Central memory CD8-positive, alpha-beta T cell (primary cell): ENCODE measurements around the gene PPIH.
"Not testable (repeated sequence)": the region's sequence is repeated elsewhere in the genome, so short reads cannot be mapped to it uniquely, and the experiment has no call there.

Experiments used
- ATAC-seq: fragments of 150-1000 bp; cut with Tn5 transposase; replicated peaks from 2 replicates; pipeline ENCODE4 v1.10.0; 2022; ENCODE audit warnings: mild to moderate bottlenecking, moderate FRiP score, moderate number of reproducible peaks; ENCODE audit not compliant: poor library complexity, severe bottlenecking; ENCODE audit errors: extremely low read depth
- DNase-seq, 2 donors: peaks; one replicate each; pipeline ENCODE4 v3.0.0; 2021; ENCODE audit warnings: low spot score in 2 of 2
- H3K27ac Mint-ChIP-seq: one replicate; pipeline ENCODE4 v1.8.0; 2022; ENCODE audit warnings: low read depth, mild to moderate bottlenecking, moderate library complexity, mixed read lengths
- H3K27me3 Mint-ChIP-seq: one replicate; pipeline ENCODE4 v1.8.0; 2022; ENCODE audit warnings: mixed read lengths
- H3K36me3 Mint-ChIP-seq: one replicate; pipeline ENCODE4 v1.8.0; 2022; ENCODE audit warnings: mild to moderate bottlenecking, moderate library complexity, mixed read lengths; ENCODE audit not compliant: insufficient read depth
- H3K4me1 Mint-ChIP-seq: one replicate; pipeline ENCODE4 v1.8.0; 2022; ENCODE audit warnings: mixed read lengths
- H3K4me3 Mint-ChIP-seq: one replicate; pipeline ENCODE4 v1.8.0; 2022; ENCODE audit warnings: mild to moderate bottlenecking, moderate library complexity, mixed read lengths
- H3K9me3 Mint-ChIP-seq: one replicate; pipeline ENCODE4 v1.8.0; 2022; ENCODE audit warnings: mixed read lengths

Gene PPIH

DNA sequence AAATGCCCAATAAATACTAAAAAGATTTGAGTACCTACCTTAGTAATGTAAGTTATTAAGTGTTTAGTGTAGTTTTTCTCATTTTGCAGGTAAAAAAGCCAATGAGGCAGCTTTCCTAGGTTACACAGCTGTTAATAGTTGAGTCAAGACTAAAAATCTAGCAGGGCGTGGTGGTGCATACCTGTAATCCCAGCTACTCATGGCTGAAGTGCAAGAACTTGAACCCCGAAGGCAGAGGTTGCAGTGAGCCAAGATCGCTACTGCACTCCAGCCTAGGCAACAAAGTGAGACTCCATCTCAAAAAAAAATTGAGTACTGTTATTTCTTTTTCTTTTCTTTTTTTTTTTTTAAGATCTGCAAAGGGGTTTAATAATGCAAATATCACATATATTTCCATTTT, 31.7 kb downstream of the PPIH start:
- no peak for ATAC-seq
- H3K27ac Mint-ChIP-seq, result peak overlapping the region; percentile 25
- peaks cover 28% of the 10 kb centered on the region for H3K36me3 Mint-ChIP-seq
- no peaks in the 10 kb centered on the region for H3K9me3 Mint-ChIP-seq
- no peak overlapping the region for H3K4me3 Mint-ChIP-seq
- H3K4me1 Mint-ChIP-seq, result peaks cover 94% of the 10 kb centered on the region
- no peak for DNase-seq
- H3K27me3 Mint-ChIP-seq, result no peaks in the 10 kb centered on the region

DNA sequence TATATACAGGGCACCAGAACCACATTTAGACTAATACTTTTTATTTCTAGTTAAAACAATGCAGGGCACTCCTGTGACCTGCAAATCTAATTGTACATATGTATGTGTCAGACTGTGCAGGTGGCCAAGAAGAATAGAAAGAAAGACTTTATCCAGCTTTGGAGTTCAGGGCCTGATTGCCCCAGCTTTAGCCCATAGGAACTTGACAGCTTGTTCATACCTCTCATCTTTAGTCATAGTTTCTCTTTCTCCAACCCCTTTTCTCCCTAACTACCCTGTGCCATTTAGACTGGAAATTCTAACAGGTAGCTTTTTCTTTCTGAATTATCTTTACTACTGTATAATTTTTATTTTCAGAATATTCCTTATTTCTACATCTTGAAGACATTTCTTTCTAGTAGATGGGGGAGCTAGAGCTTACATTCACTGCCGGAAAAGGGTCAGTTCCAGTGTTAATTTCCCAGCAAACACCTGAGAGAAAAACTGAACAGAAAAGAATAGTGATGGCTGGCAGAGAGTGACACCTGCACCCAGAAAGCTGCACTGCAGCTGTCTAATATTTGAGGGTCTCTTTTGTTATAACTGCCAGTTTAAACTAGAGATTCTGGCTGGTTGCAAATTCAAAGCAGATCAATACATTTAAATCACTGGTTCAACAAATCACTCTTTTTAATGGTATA, 32.4 kb downstream of the PPIH start:
- Mint-ChIP-seq H3K27ac (peak overlapping the region; percentile 25), H3K27me3 (no peaks in the 10 kb centered on the region), H3K36me3 (peaks cover 30% of the 10 kb centered on the region), H3K4me1 (peaks cover 94% of the 10 kb centered on the region), H3K4me3 (no peak overlapping the region), H3K9me3 (no peaks in the 10 kb centered on the region)
- DNase-seq (no peak), ATAC-seq (peak; percentile 29)

DNA sequence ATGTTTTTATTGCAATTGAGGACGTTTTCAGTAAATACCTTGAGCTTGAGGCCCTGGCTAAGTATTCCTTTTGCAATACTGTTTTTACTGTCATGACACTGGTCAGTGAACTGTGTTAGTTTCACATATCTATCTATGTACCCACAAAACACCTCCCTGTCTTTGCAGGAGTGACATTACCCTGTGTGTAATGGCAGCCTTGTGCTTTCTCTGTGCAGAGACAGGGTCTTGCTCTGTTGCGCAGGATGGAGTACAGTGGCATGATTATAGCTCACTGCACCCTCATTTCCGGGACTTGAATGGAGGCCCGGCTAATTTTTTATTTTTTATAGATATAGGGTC, 32.9 kb downstream of the PPIH start:
- ATAC-seq, result peak; percentile 29
- Mint-ChIP-seq H3K9me3 (no peaks in the 10 kb centered on the region), H3K27ac (no peak overlapping the region), H3K4me3 (no peak overlapping the region), H3K36me3 (peaks cover 35% of the 10 kb centered on the region), H3K4me1 (peaks cover 92% of the 10 kb centered on the region), H3K27me3 (no peaks in the 10 kb centered on the region)
- DNase-seq, result no peak

DNA sequence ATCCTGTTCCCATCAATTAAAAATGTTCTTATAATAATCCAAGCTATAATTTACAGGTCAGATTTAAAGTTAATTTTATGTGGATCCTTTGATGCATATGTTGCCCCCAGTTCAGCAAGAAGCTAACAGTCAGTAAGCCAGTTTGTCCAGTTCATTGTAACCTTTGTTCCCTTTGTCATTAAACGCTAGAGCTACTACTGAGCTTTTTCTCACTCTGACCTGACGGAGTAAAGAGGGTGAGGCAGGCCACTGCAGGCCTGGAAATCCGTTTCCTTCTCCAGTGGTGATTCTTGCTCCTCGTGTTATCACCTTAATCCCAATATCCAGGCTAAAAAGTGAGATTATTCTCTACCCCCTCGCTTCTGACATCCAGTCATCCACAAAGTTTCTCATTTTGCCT, 34.2 kb downstream of the PPIH start:
- Mint-ChIP-seq H3K36me3 (peaks cover 42% of the 10 kb centered on the region), H3K4me3 (peak overlapping the region; percentile 29), H3K27me3 (no peaks in the 10 kb centered on the region), H3K27ac (peak overlapping the region; percentile 33), H3K9me3 (no peaks in the 10 kb centered on the region), H3K4me1 (peaks cover 79% of the 10 kb centered on the region)
- no peak for ATAC-seq
- no peak for DNase-seq

DNA sequence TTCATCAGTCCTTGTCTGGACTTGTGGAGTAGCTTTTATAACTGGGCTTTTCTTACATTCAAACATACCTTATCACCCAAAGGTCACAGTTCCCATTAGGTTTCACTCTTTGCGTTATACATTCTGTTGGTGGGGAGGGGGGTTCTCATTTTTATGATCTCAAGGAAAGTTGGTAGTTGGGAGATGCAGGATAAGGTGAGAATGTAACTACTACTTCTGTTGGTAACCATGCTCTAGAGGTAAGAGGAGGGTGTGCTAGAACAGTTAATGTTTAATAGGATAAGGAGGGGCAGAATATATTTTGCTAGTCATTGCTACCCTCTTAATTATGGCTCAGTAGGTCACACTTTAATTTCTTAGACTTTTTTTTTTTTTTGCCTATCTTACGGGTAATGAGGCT, 34.7 kb downstream of the PPIH start:
- H3K4me3 Mint-ChIP-seq, result no peak overlapping the region
- no peaks in the 10 kb centered on the region for H3K27me3 Mint-ChIP-seq
- ATAC-seq (no peak), DNase-seq (no peak)
- peak overlapping the region; percentile 33 for H3K27ac Mint-ChIP-seq
- no peaks in the 10 kb centered on the region for H3K9me3 Mint-ChIP-seq
- H3K4me1 Mint-ChIP-seq, result peaks cover 75% of the 10 kb centered on the region
- H3K36me3 Mint-ChIP-seq, result peaks cover 45% of the 10 kb centered on the region

DNA sequence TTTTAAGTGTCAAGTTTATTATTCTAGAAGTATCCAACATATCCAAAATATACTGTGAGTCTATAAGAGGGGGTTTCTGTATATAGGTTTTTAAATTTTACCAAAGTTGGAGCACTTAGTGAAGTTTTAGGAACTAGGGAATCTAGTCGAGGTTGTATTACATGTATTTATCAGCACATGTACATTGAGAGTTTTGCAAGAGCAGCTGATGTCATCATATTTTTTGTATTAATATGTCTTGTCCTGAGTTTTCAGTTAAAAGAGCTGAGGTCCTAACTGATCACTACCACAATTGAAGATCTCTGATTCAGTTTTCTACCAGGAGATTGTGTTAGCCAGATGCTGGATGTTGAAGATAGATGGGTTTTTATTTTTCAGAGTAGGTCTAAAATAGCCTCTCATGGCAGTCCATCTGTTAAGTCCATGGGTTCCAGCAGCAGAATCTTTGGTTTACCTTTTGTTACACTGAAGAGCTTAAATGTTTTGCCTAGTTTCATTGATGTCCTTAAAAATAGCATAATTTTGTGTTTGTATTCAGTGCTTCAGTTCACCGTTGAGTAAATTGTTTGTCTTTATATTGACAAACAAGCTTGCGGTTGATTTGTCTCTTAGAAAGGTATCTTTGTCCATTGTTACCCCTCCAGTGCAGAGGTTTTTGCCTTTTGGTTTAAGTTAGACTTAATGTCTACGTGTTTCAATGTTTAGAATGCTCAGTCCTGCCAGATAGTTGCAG, 40.0 kb downstream of the PPIH start:
- DNase-seq, result no peak
- H3K9me3 Mint-ChIP-seq, result no peaks in the 10 kb centered on the region
- ATAC-seq, result no peak
- peaks cover 89% of the 10 kb centered on the region for H3K36me3 Mint-ChIP-seq
- H3K4me3 Mint-ChIP-seq, result no peak overlapping the region
- H3K27me3 Mint-ChIP-seq, result no peaks in the 10 kb centered on the region
- H3K27ac Mint-ChIP-seq, result peak overlapping the region; percentile 42
- H3K4me1 Mint-ChIP-seq, result peaks cover 38% of the 10 kb centered on the region

DNA sequence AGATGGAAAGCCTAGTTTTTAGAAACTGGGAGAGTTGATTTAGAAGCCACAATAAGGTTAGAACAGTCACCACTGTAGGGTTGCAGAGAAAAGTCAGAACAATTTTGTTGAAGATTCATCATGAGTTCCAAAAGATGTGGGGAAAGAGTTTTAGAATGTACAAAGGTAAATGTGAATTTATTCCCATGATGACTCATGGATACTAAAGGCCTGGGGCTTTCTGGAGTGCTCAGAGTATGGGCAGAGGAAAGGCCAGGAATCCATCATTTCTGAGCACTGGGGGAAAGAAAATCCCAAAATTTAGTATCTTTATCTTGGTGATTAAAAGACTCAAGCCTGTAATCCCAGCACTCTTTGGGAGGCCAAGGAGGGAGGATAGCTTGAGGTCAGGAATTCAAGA, 41.8 kb downstream of the PPIH start:
- peak overlapping the region; percentile 42 for H3K27ac Mint-ChIP-seq
- H3K4me3 Mint-ChIP-seq, result no peak overlapping the region
- DNase-seq (no peak), ATAC-seq (no peak)
- H3K36me3 Mint-ChIP-seq, result peaks cover 94% of the 10 kb centered on the region
- H3K27me3 Mint-ChIP-seq, result no peaks in the 10 kb centered on the region
- H3K4me1 Mint-ChIP-seq, result peaks cover 21% of the 10 kb centered on the region
- H3K9me3 Mint-ChIP-seq, result no peaks in the 10 kb centered on the region

DNA sequence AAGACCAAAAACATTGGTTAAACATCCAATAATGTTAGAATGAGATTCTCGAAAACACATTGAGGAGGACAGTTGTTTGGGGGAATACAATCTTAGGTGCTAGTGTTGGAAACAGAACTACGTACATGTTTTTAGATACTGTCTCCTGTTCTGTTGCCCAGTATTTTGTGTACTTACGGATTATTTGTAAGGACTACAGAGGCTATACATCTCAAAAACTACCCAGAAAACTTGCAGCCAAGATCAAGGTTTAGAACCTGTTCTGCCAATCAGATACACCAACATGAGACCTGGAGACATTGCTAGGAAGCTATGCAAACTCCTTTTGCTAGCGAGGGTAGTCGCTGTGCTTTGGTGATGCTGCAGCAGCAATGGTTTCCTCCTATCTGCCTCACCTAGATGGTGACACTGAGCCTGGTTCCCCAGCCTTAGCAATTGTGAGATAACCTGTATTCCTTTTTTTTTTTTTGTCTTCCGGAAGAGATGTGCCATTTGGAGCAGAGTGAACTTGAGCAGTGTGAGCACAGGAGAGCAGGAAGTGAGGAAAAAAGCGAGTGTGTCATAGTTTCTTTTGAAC, 45.8 kb downstream of the PPIH start:
- ATAC-seq (no peak), DNase-seq (no peak)
- Mint-ChIP-seq H3K4me1 (peaks cover 11% of the 10 kb centered on the region), H3K27me3 (no peaks in the 10 kb centered on the region), H3K27ac (peak overlapping the region; percentile 12), H3K36me3 (peaks cover 69% of the 10 kb centered on the region), H3K4me3 (no peak overlapping the region), H3K9me3 (no peaks in the 10 kb centered on the region)

DNA sequence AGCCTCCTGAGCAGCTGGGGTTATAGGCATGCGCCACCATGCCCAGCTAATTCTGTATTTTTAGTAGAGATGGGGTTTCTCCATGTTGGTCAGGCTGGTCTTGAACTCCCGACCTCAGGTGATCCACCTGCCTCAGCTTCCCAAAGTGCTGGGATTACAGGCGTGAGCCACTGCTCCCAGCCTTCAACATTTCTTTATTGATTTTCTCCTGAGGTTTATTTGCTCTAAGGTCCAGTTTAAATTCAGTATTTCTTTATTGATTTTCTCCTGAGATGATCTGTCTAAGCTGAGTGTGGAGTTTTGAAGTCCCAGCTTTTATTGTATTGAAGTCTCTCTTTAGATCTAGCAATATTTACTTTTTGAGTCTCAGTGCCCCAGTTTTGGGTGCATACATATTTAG, 54.6 kb downstream of the PPIH start:
- H3K27ac Mint-ChIP-seq, H3K4me1 Mint-ChIP-seq, H3K36me3 Mint-ChIP-seq, DNase-seq, ATAC-seq, H3K27me3 Mint-ChIP-seq, H3K4me3 Mint-ChIP-seq: not testable (repeated sequence)
- H3K9me3 Mint-ChIP-seq, result peaks cover 12% of the 10 kb centered on the region

DNA sequence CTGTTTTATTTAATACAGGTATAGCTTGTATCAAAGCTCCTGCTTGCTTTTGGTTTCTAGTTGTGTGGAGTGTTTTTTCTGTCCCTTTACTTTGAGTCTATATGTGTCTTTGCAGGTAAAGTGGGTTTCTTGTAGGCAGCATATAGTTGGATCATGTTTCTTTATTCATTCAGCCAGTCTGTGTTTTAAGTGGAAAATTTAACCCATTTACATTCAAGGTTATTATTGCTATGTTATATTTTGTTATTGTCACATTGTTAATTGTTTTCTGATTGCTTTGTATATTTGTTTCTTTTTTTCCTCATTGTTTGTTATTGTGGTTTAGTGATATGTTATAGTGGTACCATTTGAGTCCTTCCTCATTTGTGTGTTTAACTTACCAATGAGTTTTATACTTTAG, 55.1 kb downstream of the PPIH start:
- Mint-ChIP-seq H3K27me3 (no peaks in the 10 kb centered on the region), H3K9me3 (peaks cover 12% of the 10 kb centered on the region), H3K36me3 (peaks cover 11% of the 10 kb centered on the region), H3K4me1 (peaks cover 5% of the 10 kb centered on the region), H3K4me3 (no peak overlapping the region), H3K27ac (no peak overlapping the region)
- no peak for ATAC-seq
- no peak for DNase-seq

DNA sequence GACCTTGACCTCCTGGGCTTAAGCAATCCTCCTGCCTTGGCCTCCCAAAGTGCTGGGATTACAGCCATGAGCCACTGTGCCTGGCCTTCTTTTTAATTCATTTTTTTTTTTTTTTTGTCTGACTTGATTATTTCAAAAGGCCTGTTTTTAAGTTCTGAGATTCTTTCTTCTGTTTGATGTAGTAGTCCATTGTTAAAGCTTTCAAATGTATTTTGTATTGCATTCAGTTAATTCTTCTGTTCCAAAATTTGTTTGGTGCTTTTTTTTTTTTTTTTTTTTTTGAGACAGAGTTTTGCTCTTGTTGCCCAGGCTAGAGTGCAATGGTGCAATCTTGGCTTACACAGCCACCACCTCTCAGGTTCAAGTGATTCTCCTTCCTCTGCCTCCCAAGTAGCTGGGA, 56.2 kb downstream of the PPIH start:
- H3K27ac Mint-ChIP-seq, H3K4me3 Mint-ChIP-seq, H3K4me1 Mint-ChIP-seq, ATAC-seq, H3K27me3 Mint-ChIP-seq, DNase-seq: not testable (repeated sequence)
- peaks cover 12% of the 10 kb centered on the region for H3K9me3 Mint-ChIP-seq
- peaks cover 13% of the 10 kb centered on the region for H3K36me3 Mint-ChIP-seq

DNA sequence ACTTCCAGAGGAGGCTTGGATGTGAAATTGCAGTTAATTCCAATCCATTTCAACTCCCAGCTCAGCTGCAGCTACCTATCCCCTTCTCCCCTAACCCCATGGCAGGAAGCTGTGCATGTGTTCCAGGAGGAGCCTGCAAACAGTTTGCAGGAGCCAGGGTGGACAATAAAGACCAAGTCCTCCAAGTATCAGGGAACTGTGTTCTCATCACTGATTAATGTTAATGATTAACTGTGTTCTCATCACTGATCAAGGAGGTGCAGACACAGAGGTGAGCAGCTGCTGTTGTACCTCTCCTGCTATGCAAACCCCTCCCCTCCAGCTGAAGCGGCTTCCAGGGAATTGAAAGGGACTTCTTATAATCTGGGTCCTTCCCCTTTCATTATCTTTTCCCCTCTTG, 62.6 kb downstream of the PPIH start:
- Mint-ChIP-seq H3K27ac (no peak overlapping the region), H3K4me1 (peaks cover 5% of the 10 kb centered on the region), H3K27me3 (no peaks in the 10 kb centered on the region), H3K9me3 (no peaks in the 10 kb centered on the region), H3K4me3 (no peak overlapping the region), H3K36me3 (peaks cover 6% of the 10 kb centered on the region)
- DNase-seq (no peak), ATAC-seq (no peak)

DNA sequence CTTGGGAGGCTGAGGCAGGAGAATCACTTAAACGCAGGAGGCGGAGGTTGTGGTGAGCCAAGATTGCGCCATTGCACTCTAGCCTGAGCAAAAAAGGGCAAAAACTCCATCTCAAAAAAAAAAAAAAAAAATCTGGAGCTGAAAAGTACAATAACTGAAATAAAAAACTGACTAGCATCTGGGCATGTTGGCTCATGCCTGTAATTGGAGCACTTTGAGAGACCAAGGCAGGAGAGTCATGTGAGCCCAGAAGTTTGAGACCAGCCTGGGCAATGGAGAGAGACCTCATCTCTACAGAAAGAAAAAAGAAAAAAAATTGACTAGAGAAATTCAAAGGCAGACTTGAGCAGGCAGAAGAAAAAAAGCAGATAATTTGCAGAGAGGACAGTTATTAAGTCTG, 63.7 kb downstream of the PPIH start:
- Mint-ChIP-seq H3K36me3 (peaks cover 6% of the 10 kb centered on the region), H3K9me3 (no peaks in the 10 kb centered on the region), H3K27ac (no peak overlapping the region), H3K4me1 (no peaks in the 10 kb centered on the region), H3K27me3 (no peaks in the 10 kb centered on the region), H3K4me3 (no peak overlapping the region)
- ATAC-seq, result no peak
- no peak for DNase-seq
